BJ (cell line): ENCODE data around the gene B4GALT6. TPM values are rescaled to one million over a fixed set of nuclear protein-coding genes. Genes with fewer than 3 reads are reported as not detected.

ENCODE experiments used
- CTCF ChIA-PET: fragments of 350-600 bp; formaldehyde crosslinking; extraction: SDS; loops from one replicate; lab custom pipeline; 2021; ENCODE audit warnings: antibody characterized with exemption, inconsistent platforms; lab: Yijun Ruan, JAX
- POLR2A ChIA-PET: fragments of 300-600 bp; sonication (Branson Sonifier 250); formaldehyde crosslinking; extraction: SDS; loops from one replicate; lab custom pipeline; 2021; ENCODE audit warnings: antibody characterized with exemption; lab: Charles Lee
- DNase-seq: peaks from one replicate; pipeline ENCODE4 v3.0.0-alpha.2; 2011; ENCODE audit warnings: low read depth
- H3K27me3 ChIP-seq: 2 replicates; pipeline ENCODE4 v1.6.0; 2011; ENCODE audit warnings: low read length; ENCODE audit not compliant: control insufficient read depth, insufficient read depth
- H3K36me3 ChIP-seq: 2 replicates; pipeline ENCODE4 v1.5.1; 2011; ENCODE audit warnings: low read length; ENCODE audit not compliant: control insufficient read depth, insufficient read depth
- H3K4me3 ChIP-seq: 2 replicates; pipeline ENCODE4 v1.5.1; 2011; ENCODE audit warnings: low read depth, mild to moderate bottlenecking, control low read depth, low read length
- polyA plus RNA-seq: library from polyadenylated mRNA; depleted of rRNA; stranded (reverse); fragments of >200 nt; gene quantifications from 2 replicates; pipeline ENCODE4 v1.2.3, GENCODE V29; 2011
- TF ChIP-seq, protein P1 (sequence below): IDR thresholded peaks from 2 replicates; pipeline ENCODE4 v1.5.1; 2011; ENCODE audit warnings: low read depth, mild to moderate bottlenecking, control low read depth, inconsistent platforms, low read length, moderate library complexity; ENCODE audit not compliant: insufficient read depth

The B4GALT6 gene
- polyA plus RNA-seq, 1 experiment: 0.26 TPM

DNA sequence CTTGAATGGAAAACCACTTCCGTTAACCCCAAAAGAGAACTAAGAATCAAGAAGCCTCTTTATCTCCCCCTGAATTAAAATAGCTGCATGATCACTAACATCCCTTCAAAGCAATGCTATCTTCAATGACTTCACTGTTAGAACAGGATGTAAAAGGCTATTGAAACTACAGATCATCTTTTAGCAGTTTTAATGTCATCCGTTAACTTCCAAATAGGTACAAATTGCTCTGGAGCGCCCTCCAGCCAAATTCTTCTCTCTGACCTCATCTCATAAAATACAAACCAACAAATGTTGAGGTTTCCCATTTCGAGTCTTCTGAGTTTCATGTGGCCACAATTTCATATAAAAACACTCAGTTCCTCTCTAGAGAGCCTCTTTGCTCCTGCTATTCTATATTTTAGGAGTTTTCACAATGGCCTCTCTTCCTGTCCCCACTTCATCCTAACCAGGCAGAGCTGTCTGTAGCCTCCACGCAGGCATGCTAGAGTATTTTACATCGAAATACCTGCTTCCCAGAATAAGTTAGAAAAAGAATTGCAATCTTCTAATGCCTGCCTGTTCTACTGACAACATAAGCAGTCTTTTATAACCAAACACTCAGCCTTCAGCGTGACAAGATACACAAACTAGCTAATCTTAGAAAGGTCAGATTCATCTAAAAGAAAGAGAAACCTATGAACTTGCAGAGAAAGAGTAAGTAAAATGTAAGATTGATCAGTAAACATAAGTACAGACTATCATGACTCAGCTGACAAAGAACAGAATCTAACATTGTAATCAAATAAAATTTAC is 37.9 kb downstream of the B4GALT6 start:
- TF ChIP-seq, protein P1, sequence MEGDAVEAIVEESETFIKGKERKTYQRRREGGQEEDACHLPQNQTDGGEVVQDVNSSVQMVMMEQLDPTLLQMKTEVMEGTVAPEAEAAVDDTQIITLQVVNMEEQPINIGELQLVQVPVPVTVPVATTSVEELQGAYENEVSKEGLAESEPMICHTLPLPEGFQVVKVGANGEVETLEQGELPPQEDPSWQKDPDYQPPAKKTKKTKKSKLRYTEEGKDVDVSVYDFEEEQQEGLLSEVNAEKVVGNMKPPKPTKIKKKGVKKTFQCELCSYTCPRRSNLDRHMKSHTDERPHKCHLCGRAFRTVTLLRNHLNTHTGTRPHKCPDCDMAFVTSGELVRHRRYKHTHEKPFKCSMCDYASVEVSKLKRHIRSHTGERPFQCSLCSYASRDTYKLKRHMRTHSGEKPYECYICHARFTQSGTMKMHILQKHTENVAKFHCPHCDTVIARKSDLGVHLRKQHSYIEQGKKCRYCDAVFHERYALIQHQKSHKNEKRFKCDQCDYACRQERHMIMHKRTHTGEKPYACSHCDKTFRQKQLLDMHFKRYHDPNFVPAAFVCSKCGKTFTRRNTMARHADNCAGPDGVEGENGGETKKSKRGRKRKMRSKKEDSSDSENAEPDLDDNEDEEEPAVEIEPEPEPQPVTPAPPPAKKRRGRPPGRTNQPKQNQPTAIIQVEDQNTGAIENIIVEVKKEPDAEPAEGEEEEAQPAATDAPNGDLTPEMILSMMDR: no peak
- Histone ChIP-seq H3K4me3 (no peak overlapping the region), H3K27me3 (no peaks in the 10 kb centered on the region), H3K36me3 (no peaks in the 10 kb centered on the region)
- ChIA-PET POLR2A (no interaction called here), CTCF (interaction anchor here (1.0 to 1.8 kb wide), 2 partner anchors 23 to 91 kb away, joined by 6 read pairs; no protein-coding TSS in a partner anchor)
- peak; percentile 24 for DNase-seq

DNA sequence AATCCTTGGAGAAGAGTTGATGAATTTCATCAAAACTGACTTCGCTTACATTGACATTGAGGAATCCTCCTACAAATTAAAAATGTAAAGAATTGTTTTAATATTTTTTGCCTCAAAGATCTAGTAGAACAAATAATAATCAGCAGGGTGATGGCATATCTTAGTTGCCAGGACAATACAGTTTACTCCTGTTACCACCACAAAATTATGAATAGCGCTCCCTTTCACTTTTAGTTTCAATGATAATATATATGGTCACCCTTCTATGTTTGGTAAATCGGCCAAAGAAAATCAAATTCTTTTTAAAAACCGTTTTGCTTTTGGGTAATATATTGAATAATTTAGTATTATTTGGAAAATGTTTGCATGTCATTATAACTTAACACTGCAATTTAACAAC is 39.0 kb downstream of the B4GALT6 start:
- TF ChIP-seq, protein P1: no peak
- no peak for DNase-seq
- ChIA-PET POLR2A (no interaction called here), CTCF (no interaction called here)
- H3K27me3 ChIP-seq: no peaks in the 10 kb centered on the region
- H3K36me3 ChIP-seq: no peaks in the 10 kb centered on the region
- H3K4me3 ChIP-seq: no peak overlapping the region

DNA sequence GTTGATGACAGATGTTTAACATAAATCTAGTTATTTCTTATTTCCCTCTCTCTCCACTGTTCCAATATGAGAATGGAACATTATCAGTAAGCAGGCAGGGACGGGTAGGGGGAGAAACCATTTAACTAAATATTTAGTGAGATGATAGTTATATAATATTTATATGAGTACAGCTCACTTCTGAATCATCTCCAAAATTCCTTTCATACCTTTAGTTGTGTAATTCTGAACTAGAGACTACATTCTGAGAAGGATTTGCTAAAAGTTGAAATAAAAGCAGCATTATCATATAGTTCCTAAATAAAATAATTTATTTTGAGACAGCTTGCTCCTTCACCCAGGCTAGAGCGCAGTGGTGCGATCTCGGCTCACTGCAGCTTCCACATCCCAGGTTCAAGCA is 41.4 kb downstream of the B4GALT6 start:
- DNase-seq: no peak
- ChIA-PET POLR2A (no interaction called here), CTCF (no interaction called here)
- Histone ChIP-seq H3K4me3 (no peak overlapping the region), H3K36me3 (no peaks in the 10 kb centered on the region), H3K27me3 (no peaks in the 10 kb centered on the region)
- TF ChIP-seq, protein P1: no peak

DNA sequence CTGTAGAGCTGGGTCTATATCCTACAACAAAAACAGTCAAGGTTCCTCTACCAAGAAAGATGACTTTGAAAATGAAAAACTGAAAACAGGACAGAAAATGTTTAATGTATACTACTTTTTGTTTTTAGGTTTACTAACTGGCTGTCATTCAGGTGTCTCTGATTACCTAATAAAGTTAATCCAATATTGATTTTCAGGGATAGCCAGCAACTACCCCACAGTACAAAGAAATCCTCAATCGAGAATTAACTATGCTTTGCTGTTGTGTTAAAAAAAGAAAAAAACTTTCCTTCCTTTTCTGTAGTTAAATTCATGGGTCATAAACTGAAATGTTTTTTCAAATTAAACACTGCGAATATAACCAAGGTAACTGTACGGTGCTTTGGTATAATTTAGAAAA is 46.9 kb downstream of the B4GALT6 start:
- POLR2A ChIA-PET: no interaction called here
- DNase-seq: no peak
- H3K36me3 ChIP-seq: no peaks in the 10 kb centered on the region
- H3K4me3 ChIP-seq: no peak overlapping the region
- TF ChIP-seq, protein P1: no peak
- CTCF ChIA-PET: interaction anchor here (1.2 kb wide), 1 partner anchor 43 kb away, joined by 6 read pairs; no protein-coding TSS in a partner anchor
- H3K27me3 ChIP-seq: no peaks in the 10 kb centered on the region

DNA sequence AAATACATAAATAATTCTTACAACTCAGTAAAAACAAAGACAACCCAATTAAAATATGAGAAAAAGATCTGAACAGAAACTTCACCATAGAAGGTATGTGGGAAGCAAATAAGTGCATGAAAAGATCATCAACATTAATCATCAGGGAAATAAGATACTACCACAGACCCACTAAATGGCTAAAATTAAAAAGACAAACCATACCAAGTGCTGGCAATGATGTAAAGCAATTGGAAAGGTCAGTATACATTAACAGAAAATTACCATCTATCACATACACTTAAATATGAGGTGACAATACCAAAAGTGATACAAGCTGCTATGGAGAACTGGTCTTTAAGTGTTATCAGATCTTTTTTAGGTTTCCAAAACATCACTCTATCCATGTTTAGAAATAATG is 48.0 kb downstream of the B4GALT6 start:
- Histone ChIP-seq H3K4me3 (no peak overlapping the region), H3K27me3 (no peaks in the 10 kb centered on the region), H3K36me3 (no peaks in the 10 kb centered on the region)
- TF ChIP-seq, protein P1: no peak
- DNase-seq: no peak
- CTCF ChIA-PET: interaction anchor here (1.2 kb wide), 1 partner anchor 44 kb away, joined by 6 read pairs; no protein-coding TSS in a partner anchor
- POLR2A ChIA-PET: no interaction called here
